WTC11 (cell line): ENCODE data around the gene SETMAR. TPM values are rescaled to one million over a fixed set of nuclear protein-coding genes. Genes with fewer than 3 reads are reported as not detected.
A peak's percentile ranks its signal among the peaks of the same experiment; 100 is the strongest.

Source experiments
- ARID4B ChIP-seq: sonication (generic); formaldehyde crosslinking; IDR thresholded peaks from 2 replicates; pipeline ENCODE4 v1.8.0; 2023; ENCODE audit warnings: missing genetic modification reagents, mild to moderate bottlenecking, borderline replicate concordance
- CBFB ChIP-seq: sonication (generic); formaldehyde crosslinking; IDR thresholded peaks from 2 replicates; pipeline ENCODE4 v1.8.1; 2022; ENCODE audit warnings: mild to moderate bottlenecking, low read depth, missing genetic modification reagents
- CREM ChIP-seq: sonication (generic); formaldehyde crosslinking; IDR thresholded peaks from 2 replicates; pipeline ENCODE4 v1.8.1; 2022; ENCODE audit warnings: mild to moderate bottlenecking, missing genetic modification reagents, moderate library complexity
- ELF4 ChIP-seq: sonication (generic); formaldehyde crosslinking; IDR thresholded peaks from 2 replicates; pipeline ENCODE4 v1.8.1; 2022; ENCODE audit warnings: low read depth, mild to moderate bottlenecking, moderate library complexity, missing genetic modification reagents
- EMX1 ChIP-seq: fragments of 250-450 bp; sonication (Bioruptor Pico); IDR thresholded peaks from 2 replicates; pipeline ENCODE4 v1.8.0; 2021; ENCODE audit warnings: mild to moderate bottlenecking
- FOXP1 ChIP-seq: sonication (generic); formaldehyde crosslinking; IDR thresholded peaks from 2 replicates; pipeline ENCODE4 v1.8.0; 2022; ENCODE audit warnings: missing genetic modification reagents, mild to moderate bottlenecking, moderate library complexity, borderline replicate concordance
- GABPB1 ChIP-seq: sonication (generic); formaldehyde crosslinking; IDR thresholded peaks from 2 replicates; pipeline ENCODE4 v1.8.1; 2023; ENCODE audit warnings: mild to moderate bottlenecking, missing genetic modification reagents
- HMGA2 ChIP-seq: fragments of 250-450 bp; sonication (Bioruptor Pico); IDR thresholded peaks from 2 replicates; pipeline ENCODE4 v1.4.0; 2021; ENCODE audit warnings: mild to moderate bottlenecking, moderate library complexity
- IRF2 ChIP-seq: sonication (generic); formaldehyde crosslinking; IDR thresholded peaks from 2 replicates; pipeline ENCODE4 v1.8.0; 2022; ENCODE audit warnings: low read depth, missing genetic modification reagents, borderline replicate concordance
- JUN ChIP-seq: sonication (generic); formaldehyde crosslinking; IDR thresholded peaks from 2 replicates; pipeline ENCODE4 v1.8.0; 2023; ENCODE audit warnings: mild to moderate bottlenecking, missing genetic modification reagents
- MYBL2 ChIP-seq: sonication (generic); formaldehyde crosslinking; IDR thresholded peaks from 2 replicates; pipeline ENCODE4 v1.8.1; 2023; ENCODE audit warnings: mild to moderate bottlenecking, moderate library complexity, missing genetic modification reagents
- SMAD3 ChIP-seq: sonication (generic); formaldehyde crosslinking; IDR thresholded peaks from 2 replicates; pipeline ENCODE4 v1.8.0; 2022; ENCODE audit warnings: missing genetic modification reagents, mild to moderate bottlenecking, borderline replicate concordance
- SP1 ChIP-seq: sonication (generic); formaldehyde crosslinking; conservative IDR thresholded peaks from 2 replicates; pipeline ENCODE4 v1.8.1; 2022; ENCODE audit warnings: missing genetic modification reagents
- ZNF121 ChIP-seq: sonication (generic); formaldehyde crosslinking; IDR thresholded peaks from 2 replicates; pipeline ENCODE4 v1.8.0; 2023; ENCODE audit warnings: missing genetic modification reagents
- ZNF232 ChIP-seq: sonication (generic); formaldehyde crosslinking; IDR thresholded peaks from 2 replicates; pipeline ENCODE4 v1.8.0; 2022; ENCODE audit warnings: mild to moderate bottlenecking, missing genetic modification reagents
- ZNF396 ChIP-seq: fragments of 250-450 bp; sonication (Bioruptor Pico); IDR thresholded peaks from 2 replicates; pipeline ENCODE4 v1.8.0; 2021; ENCODE audit warnings: mild to moderate bottlenecking, moderate library complexity, borderline replicate concordance
- total RNA-seq: library from RNA; stranded (reverse); gene quantifications from 3 replicates; pipeline ENCODE4 v1.2.3, GENCODE V29; 2021
- TF ChIP-seq, protein P1 (sequence below): sonication (generic); formaldehyde crosslinking; IDR thresholded peaks from 2 replicates; pipeline ENCODE4 v1.8.0; 2023; ENCODE audit warnings: missing genetic modification reagents
- TF ChIP-seq, protein P2 (sequence below): fragments of 250-450 bp; sonication (Bioruptor Pico); IDR thresholded peaks from 2 replicates; pipeline ENCODE4 v2.1.2; 2022; ENCODE audit warnings: mild to moderate bottlenecking, moderate library complexity
- TF ChIP-seq, protein P3 (sequence below): sonication (generic); formaldehyde crosslinking; IDR thresholded peaks from 2 replicates; pipeline ENCODE4 v1.8.1; 2022; ENCODE audit warnings: mild to moderate bottlenecking, moderate library complexity, missing genetic modification reagents
- TF ChIP-seq, protein P4 (sequence below): sonication (generic); formaldehyde crosslinking; IDR thresholded peaks from 2 replicates; pipeline ENCODE4 v1.8.0; 2022; ENCODE audit warnings: missing genetic modification reagents
- TF ChIP-seq, protein P5 (sequence below): sonication (generic); formaldehyde crosslinking; IDR thresholded peaks from 2 replicates; pipeline ENCODE4 v1.8.1; 2023; ENCODE audit warnings: mild to moderate bottlenecking, missing genetic modification reagents, moderate library complexity
- TF ChIP-seq, protein P6 (sequence below): sonication (generic); formaldehyde crosslinking; IDR thresholded peaks from 2 replicates; pipeline ENCODE4 v1.8.1; 2022; ENCODE audit warnings: low read depth, mild to moderate bottlenecking, moderate library complexity, missing genetic modification reagents, borderline replicate concordance

Gene SETMAR
- total RNA-seq, 1 experiment from 2014 or later: 11.6 TPM

- TF ChIP-seq, protein P1, sequence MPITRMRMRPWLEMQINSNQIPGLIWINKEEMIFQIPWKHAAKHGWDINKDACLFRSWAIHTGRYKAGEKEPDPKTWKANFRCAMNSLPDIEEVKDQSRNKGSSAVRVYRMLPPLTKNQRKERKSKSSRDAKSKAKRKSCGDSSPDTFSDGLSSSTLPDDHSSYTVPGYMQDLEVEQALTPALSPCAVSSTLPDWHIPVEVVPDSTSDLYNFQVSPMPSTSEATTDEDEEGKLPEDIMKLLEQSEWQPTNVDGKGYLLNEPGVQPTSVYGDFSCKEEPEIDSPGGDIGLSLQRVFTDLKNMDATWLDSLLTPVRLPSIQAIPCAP: peak; percentile 47; the same call in 1 of the 2 replicates
- TF ChIP-seq JUN (CRISPR knock-in tag) (no peak), ZNF121 (CRISPR knock-in tag) (no peak), ARID4B (0 out of 2 replicates have a peak, but pooled peaks have one; percentile 33), IRF2 (CRISPR knock-in tag) (no peak), SMAD3 (no peak), CREM (peak; percentile 74), ZNF232 (CRISPR knock-in tag) (0 out of 2 replicates have a peak, but pooled peaks have one; percentile 29), ELF4 (CRISPR knock-in tag) (0 out of 2 replicates have a peak, but pooled peaks have one; percentile 55), HMGA2 (CRISPR knock-in tag) (no peak), GABPB1 (CRISPR knock-in tag) (peak; percentile 62; the same call in 1 of the 2 replicates), CBFB (CRISPR knock-in tag) (no peak), SP1 (peak; percentile 75), MYBL2 (CRISPR knock-in tag) (peak; percentile 22; the same call in 1 of the 2 replicates), EMX1 (CRISPR knock-in tag) (no peak), ZNF396 (CRISPR knock-in tag) (no peak), FOXP1 (CRISPR knock-in tag) (no peak)
- TF ChIP-seq, protein P2, sequence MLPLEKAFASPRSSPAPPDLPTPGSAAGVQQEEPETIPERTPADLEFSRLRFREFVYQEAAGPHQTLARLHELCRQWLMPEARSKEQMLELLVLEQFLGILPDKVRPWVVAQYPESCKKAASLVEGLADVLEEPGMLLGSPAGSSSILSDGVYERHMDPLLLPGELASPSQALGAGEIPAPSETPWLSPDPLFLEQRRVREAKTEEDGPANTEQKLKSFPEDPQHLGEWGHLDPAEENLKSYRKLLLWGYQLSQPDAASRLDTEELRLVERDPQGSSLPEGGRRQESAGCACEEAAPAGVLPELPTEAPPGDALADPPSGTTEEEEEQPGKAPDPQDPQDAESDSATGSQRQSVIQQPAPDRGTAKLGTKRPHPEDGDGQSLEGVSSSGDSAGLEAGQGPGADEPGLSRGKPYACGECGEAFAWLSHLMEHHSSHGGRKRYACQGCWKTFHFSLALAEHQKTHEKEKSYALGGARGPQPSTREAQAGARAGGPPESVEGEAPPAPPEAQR (CRISPR knock-in tag): no peak
- TF ChIP-seq, protein P3, sequence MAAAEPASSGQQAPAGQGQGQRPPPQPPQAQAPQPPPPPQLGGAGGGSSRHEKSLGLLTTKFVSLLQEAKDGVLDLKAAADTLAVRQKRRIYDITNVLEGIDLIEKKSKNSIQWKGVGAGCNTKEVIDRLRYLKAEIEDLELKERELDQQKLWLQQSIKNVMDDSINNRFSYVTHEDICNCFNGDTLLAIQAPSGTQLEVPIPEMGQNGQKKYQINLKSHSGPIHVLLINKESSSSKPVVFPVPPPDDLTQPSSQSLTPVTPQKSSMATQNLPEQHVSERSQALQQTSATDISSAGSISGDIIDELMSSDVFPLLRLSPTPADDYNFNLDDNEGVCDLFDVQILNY (CRISPR knock-in tag): peak; percentile 91
- TF ChIP-seq, protein P4, sequence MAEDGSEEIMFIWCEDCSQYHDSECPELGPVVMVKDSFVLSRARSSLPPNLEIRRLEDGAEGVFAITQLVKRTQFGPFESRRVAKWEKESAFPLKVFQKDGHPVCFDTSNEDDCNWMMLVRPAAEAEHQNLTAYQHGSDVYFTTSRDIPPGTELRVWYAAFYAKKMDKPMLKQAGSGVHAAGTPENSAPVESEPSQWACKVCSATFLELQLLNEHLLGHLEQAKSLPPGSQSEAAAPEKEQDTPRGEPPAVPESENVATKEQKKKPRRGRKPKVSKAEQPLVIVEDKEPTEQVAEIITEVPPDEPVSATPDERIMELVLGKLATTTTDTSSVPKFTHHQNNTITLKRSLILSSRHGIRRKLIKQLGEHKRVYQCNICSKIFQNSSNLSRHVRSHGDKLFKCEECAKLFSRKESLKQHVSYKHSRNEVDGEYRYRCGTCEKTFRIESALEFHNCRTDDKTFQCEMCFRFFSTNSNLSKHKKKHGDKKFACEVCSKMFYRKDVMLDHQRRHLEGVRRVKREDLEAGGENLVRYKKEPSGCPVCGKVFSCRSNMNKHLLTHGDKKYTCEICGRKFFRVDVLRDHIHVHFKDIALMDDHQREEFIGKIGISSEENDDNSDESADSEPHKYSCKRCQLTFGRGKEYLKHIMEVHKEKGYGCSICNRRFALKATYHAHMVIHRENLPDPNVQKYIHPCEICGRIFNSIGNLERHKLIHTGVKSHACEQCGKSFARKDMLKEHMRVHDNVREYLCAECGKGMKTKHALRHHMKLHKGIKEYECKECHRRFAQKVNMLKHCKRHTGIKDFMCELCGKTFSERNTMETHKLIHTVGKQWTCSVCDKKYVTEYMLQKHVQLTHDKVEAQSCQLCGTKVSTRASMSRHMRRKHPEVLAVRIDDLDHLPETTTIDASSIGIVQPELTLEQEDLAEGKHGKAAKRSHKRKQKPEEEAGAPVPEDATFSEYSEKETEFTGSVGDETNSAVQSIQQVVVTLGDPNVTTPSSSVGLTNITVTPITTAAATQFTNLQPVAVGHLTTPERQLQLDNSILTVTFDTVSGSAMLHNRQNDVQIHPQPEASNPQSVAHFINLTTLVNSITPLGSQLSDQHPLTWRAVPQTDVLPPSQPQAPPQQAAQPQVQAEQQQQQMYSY (CRISPR knock-in tag): peak; percentile 75
- TF ChIP-seq, protein P5, sequence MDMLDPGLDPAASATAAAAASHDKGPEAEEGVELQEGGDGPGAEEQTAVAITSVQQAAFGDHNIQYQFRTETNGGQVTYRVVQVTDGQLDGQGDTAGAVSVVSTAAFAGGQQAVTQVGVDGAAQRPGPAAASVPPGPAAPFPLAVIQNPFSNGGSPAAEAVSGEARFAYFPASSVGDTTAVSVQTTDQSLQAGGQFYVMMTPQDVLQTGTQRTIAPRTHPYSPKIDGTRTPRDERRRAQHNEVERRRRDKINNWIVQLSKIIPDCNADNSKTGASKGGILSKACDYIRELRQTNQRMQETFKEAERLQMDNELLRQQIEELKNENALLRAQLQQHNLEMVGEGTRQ (CRISPR knock-in tag): peak; percentile 90
- TF ChIP-seq, protein P6, sequence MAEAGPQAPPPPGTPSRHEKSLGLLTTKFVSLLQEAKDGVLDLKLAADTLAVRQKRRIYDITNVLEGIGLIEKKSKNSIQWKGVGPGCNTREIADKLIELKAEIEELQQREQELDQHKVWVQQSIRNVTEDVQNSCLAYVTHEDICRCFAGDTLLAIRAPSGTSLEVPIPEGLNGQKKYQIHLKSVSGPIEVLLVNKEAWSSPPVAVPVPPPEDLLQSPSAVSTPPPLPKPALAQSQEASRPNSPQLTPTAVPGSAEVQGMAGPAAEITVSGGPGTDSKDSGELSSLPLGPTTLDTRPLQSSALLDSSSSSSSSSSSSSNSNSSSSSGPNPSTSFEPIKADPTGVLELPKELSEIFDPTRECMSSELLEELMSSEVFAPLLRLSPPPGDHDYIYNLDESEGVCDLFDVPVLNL: 0 out of 2 replicates have a peak, but pooled peaks have one; percentile 20
Observed at GRCh38 chr3:4303187-4304123, at the start of gene SETMAR (continued).
